ENCODE data around the gene SLC39A12.

DNA sequence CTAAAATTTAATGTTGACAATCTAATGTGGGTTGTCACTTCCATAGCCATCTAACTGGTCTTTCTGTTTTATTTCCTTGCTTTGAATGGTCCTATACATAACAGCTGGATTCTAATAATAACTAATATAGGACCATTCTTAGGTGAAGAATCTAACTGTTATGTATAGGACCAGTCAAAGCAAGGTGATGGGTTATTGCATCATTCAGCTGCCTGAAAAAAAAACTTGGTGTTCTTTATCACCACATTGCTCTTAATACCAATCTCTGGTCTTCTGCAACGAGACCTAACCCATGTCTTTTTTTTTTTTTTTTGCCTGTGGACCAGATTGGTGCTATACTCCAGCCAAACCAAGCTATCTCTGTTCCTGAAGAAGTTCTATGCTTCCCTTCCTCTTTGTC is 45.7 kb upstream of the SLC39A12 start:
- TF ChIP-seq CTCF (IDR thresholded peaks at IDR 0.05): no peak
- no peak for TF ChIP-seq POLR2AphosphoS5 (IDR thresholded peaks at IDR 0.05)

Data from breast epithelium (tissue), 3 donors.